ENCODE measurements around the gene ADAM12.

DNA sequence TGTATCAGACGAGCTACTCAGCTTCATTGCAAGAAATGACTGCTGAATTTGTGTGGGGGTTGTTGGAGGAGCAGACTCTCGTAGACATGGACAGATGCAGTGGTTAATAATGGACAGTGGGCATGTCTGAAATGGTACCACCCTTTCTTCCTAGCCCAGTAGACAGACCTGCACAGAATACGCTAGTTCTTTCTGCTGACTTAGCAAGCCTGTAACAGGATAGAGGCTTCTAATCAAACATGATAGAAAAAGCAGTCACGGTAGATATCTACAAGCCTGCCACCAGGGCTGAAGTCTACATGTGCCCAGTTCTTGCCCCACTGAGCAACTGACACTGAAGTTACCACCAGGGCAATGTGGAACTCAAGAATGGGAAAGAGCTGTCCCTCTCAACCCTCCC lies 303.9 kb downstream of the ADAM12 start:
- TF ChIP-seq ZC3H10 (CRISPR knock-in tag; IDR thresholded peaks at IDR 0.05) (no peak), ISL1 (CRISPR knock-in tag; IDR thresholded peaks at IDR 0.05) (no peak), GLIS3 (CRISPR knock-in tag; IDR thresholded peaks at IDR 0.05) (no peak), ZFP30 (CRISPR knock-in tag; IDR thresholded peaks at IDR 0.05) (no peak), RARB (CRISPR knock-in tag; IDR thresholded peaks at IDR 0.05) (no peak), ZNF8 (CRISPR knock-in tag; IDR thresholded peaks at IDR 0.05) (no peak), ARNTL (CRISPR knock-in tag; IDR thresholded peaks at IDR 0.05; ENCODE audit: borderline replicate concordance, low read depth) (no peak), ZFP3 (CRISPR knock-in tag; IDR thresholded peaks at IDR 0.05) (no peak), SNAI2 (CRISPR knock-in tag; IDR thresholded peaks at IDR 0.05) (no peak), ESRRG (CRISPR knock-in tag; IDR thresholded peaks at IDR 0.05) (no peak)
- TF ChIP-seq, protein P1, sequence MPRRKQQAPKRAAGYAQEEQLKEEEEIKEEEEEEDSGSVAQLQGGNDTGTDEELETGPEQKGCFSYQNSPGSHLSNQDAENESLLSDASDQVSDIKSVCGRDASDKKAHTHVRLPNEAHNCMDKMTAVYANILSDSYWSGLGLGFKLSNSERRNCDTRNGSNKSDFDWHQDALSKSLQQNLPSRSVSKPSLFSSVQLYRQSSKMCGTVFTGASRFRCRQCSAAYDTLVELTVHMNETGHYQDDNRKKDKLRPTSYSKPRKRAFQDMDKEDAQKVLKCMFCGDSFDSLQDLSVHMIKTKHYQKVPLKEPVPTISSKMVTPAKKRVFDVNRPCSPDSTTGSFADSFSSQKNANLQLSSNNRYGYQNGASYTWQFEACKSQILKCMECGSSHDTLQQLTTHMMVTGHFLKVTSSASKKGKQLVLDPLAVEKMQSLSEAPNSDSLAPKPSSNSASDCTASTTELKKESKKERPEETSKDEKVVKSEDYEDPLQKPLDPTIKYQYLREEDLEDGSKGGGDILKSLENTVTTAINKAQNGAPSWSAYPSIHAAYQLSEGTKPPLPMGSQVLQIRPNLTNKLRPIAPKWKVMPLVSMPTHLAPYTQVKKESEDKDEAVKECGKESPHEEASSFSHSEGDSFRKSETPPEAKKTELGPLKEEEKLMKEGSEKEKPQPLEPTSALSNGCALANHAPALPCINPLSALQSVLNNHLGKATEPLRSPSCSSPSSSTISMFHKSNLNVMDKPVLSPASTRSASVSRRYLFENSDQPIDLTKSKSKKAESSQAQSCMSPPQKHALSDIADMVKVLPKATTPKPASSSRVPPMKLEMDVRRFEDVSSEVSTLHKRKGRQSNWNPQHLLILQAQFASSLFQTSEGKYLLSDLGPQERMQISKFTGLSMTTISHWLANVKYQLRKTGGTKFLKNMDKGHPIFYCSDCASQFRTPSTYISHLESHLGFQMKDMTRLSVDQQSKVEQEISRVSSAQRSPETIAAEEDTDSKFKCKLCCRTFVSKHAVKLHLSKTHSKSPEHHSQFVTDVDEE (CRISPR knock-in tag; IDR thresholded peaks at IDR 0.05) = no peak
- TF ChIP-seq, protein P2, sequence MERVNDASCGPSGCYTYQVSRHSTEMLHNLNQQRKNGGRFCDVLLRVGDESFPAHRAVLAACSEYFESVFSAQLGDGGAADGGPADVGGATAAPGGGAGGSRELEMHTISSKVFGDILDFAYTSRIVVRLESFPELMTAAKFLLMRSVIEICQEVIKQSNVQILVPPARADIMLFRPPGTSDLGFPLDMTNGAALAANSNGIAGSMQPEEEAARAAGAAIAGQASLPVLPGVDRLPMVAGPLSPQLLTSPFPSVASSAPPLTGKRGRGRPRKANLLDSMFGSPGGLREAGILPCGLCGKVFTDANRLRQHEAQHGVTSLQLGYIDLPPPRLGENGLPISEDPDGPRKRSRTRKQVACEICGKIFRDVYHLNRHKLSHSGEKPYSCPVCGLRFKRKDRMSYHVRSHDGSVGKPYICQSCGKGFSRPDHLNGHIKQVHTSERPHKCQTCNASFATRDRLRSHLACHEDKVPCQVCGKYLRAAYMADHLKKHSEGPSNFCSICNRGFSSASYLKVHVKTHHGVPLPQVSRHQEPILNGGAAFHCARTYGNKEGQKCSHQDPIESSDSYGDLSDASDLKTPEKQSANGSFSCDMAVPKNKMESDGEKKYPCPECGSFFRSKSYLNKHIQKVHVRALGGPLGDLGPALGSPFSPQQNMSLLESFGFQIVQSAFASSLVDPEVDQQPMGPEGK (CRISPR knock-in tag; IDR thresholded peaks at IDR 0.05; ENCODE audit: borderline replicate concordance) = no peak
- TF ChIP-seq, protein P3, sequence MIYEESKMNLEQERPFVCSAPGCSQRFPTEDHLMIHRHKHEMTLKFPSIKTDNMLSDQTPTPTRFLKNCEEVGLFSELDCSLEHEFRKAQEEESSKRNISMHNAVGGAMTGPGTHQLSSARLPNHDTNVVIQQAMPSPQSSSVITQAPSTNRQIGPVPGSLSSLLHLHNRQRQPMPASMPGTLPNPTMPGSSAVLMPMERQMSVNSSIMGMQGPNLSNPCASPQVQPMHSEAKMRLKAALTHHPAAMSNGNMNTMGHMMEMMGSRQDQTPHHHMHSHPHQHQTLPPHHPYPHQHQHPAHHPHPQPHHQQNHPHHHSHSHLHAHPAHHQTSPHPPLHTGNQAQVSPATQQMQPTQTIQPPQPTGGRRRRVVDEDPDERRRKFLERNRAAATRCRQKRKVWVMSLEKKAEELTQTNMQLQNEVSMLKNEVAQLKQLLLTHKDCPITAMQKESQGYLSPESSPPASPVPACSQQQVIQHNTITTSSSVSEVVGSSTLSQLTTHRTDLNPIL (CRISPR knock-in tag; IDR thresholded peaks at IDR 0.05; ENCODE audit: low read depth) = no peak
- TF ChIP-seq, protein P4, sequence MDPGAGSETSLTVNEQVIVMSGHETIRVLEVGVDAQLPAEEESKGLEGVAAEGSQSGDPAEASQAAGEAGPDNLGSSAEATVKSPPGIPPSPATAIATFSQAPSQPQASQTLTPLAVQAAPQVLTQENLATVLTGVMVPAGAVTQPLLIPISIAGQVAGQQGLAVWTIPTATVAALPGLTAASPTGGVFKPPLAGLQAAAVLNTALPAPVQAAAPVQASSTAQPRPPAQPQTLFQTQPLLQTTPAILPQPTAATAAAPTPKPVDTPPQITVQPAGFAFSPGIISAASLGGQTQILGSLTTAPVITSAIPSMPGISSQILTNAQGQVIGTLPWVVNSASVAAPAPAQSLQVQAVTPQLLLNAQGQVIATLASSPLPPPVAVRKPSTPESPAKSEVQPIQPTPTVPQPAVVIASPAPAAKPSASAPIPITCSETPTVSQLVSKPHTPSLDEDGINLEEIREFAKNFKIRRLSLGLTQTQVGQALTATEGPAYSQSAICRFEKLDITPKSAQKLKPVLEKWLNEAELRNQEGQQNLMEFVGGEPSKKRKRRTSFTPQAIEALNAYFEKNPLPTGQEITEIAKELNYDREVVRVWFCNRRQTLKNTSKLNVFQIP (CRISPR knock-in tag; IDR thresholded peaks at IDR 0.05; ENCODE audit: borderline replicate concordance, low read depth) = no peak
